Fibroblast of peridontal ligament (primary cell): ENCODE results near the gene SIAH2.

Source experiments
- DNase-seq: peaks from one replicate; pipeline ENCODE4 v3.0.0-alpha.2; 2010; ENCODE audit errors: extremely low read depth

The SIAH2 gene

GRCh38 chr3:150749255-150749654, 13.7 kb downstream of the SIAH2 start:
- DNase-seq, result no peak

DNA sequence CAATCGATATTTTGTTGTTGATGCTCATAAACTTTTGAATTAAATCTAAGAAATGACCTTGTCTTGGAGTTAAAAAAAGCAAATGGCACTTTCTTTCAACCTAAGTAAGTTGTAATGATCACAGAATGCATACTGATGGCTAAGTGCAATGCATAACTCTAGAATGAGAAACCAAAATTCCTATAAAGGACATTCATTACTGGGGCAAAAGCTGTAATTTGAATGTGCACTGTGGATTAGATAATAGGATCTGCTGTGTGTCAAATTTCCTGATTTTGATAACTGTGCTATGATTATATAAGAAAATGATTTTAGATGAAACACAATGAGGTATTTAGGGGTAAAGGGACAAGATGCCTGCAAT, 14.3 kb downstream of the SIAH2 start:
- peak; percentile 33 for DNase-seq

- peak; percentile 9 for DNase-seq
These were observed 14.9 kb downstream of the SIAH2 start for GRCh38 chr3:150747886-150748683.

- peak; percentile 17 for DNase-seq
These were observed 16.0 kb downstream of the SIAH2 start for GRCh38 chr3:150746791-150747590.

- DNase-seq, result no peak
These were observed 17.1 kb downstream of the SIAH2 start for GRCh38 chr3:150745832-150746231.

GRCh38 chr3:150744919-150745211, 18.1 kb downstream of the SIAH2 start:
- no peak for DNase-seq

- no peak for DNase-seq
These were observed 18.7 kb downstream of the SIAH2 start for GRCh38 chr3:150744041-150744918.

DNA sequence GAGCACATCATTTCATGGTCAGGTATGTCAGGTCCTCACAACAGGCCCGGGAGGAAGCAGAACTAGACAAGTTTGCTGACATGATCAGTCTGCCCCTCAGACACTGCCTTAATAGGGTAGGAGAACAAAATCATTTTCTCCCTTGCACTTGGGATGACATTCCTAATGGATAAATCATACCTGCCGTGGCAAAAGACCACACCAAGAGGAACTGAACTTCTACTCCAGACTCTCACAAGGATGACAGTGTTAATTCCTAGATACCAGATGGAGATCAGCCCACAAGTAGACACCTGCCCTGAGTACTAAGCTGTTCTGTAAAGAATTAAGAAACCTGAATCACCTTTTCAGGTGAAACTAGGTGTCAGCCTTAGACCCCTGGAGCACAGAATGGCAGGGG, 19.5 kb downstream of the SIAH2 start:
- peak; percentile 15 for DNase-seq

GRCh38 chr3:150742679-150743078, 20.3 kb downstream of the SIAH2 start:
- no peak for DNase-seq

- no peak for DNase-seq
These were observed 20.8 kb downstream of the SIAH2 start for GRCh38 chr3:150742141-150742523.

DNA sequence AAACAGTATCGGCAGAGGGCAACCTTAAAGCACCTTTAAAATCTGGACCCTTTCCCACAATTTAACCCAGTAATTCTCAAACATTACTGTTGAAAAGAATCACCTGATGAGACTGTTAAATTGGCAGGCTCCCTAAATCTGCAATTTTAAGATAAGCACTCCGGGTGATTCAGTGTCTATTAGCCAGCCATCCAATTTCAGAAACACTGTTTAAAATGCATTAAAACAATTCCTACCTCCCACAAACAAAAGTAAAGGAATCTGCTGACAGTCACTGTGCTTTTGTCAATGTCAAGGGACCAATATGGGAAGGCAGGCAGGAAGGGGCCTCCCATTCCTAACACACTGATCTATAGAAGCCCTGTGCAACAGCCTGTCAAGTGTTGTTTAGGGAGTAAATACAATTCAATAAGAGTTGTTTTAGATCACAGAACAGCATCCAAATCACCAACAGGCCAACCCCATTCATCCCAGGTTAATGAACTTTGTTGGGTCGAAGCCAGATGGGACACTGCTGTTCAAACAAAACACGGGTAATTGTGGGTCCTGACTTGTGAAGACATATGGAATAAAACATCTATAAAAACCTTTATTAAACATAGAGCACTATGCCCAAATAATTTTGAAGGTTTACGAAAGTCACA, 21.4 kb downstream of the SIAH2 start:
- DNase-seq, result no peak

DNA sequence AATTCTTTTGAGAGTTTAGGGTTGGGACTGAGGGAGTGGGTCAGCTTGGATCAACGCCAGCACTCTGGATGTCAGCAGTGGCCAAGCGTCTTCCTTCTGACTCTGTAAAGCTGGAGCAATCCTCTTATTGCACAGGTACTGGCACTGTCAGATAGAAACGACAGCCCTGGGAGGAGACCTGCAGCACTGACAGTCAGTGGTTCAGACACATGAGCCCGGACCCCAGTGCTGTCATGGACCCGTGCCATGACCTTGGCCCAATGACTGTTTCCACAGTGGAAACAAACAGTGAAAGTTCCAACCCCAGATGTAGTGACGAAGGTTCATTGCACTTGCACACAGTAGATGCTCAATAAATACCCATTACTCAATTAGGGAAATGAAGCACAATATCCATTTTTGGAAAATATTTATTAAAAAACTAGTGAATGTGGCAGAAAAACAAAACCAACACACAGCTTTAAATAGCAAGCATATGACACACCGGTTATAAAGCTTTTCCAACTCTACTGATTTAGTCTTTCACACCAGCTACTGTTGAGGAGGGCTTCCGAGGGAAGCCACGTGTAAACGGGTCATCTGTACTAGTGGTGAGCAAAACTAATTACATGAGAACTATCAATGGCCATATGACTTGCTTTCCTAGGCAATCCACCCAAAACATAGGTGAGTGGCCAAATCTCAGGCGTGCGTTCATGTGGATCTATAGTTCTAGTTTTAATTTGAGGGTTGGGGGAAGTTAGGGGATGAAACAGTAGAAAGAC, 22.1 kb downstream of the SIAH2 start:
- no peak for DNase-seq

- DNase-seq, result no peak
These were observed 22.9 kb downstream of the SIAH2 start for GRCh38 chr3:150739877-150740645.

- DNase-seq, result no peak
These were observed 23.6 kb downstream of the SIAH2 start for GRCh38 chr3:150739200-150739863.

DNA sequence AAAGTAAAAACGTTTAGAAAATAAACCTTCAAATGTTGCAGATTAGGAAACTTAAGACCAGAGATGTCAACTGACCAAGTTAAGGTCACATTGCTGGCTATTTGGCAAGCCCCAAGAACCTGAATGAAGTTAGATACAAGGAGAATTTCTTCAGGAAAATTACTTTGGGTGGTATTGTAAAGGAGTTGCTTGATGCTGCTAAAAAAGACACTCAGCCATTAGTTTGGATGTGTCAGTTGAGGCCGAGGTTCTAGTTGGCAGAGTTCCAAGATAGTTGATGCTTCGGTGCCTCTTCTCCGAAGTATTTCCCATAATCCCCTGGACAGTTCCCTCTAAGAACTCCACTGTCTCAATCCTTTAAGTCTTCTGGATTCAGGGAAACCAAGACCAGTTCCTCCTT, 24.3 kb downstream of the SIAH2 start:
- DNase-seq, result peak; percentile 9

- peak; percentile 75 for DNase-seq
These were observed 24.9 kb downstream of the SIAH2 start for GRCh38 chr3:150737874-150738679.

- DNase-seq, result peak; percentile 45
These were observed 25.8 kb downstream of the SIAH2 start for GRCh38 chr3:150736903-150737832.

DNA sequence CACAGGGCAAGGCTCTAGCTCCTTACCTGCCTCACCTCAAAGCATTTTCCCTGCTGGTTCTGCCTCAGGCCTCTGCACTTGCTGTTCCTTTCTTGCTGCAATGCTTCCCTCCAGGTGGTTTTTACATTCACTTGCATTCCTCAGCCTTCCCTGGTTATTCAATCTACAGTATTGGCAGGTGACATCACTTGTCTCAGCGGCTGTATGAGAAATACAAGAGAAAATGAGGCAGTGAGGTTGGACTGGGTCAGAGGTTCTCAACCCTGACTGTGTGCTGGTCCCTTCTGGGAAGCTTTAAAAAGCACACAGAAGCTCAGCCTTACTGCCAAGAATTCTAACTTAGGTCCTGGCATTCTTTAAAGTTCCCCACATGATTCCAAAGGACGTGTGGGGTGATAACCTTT, 26.7 kb downstream of the SIAH2 start:
- DNase-seq, result no peak
